ENCODE measurements around the gene CYP20A1. TPM values are rescaled to one million over a fixed set of nuclear protein-coding genes. Genes with fewer than 3 reads are reported as not detected.

Gene CYP20A1
- total and polyA plus RNA-seq, 9 of the 15 experiments (the other 6 are each of a cell fraction or from before 2014, with no cell fraction given), result 10.3 to 31.7 (median 12.4) TPM

GRCh38 chr2:203280428-203281064 is 41.7 kb downstream of the CYP20A1 start (continued):
- TF ChIP-seq REST (IDR thresholded peaks at IDR 0.05; ENCODE audit: borderline replicate concordance), result no peak
- no peak for TF ChIP-seq REST (CRISPR knock-in tag; IDR thresholded peaks at IDR 0.05; ENCODE audit: low read depth)
- no peak for TF ChIP-seq TRIM25 (IDR thresholded peaks at IDR 0.05; ENCODE audit: borderline replicate concordance)
- no peak for TF ChIP-seq BCLAF1 (IDR thresholded peaks at IDR 0.05; ENCODE audit: borderline replicate concordance in 1 of 2, control insufficient read depth in 1 of 2, low read depth in 2 of 2, low read length in 1 of 2)
- TF ChIP-seq NELFE (IDR thresholded peaks at IDR 0.05; ENCODE audit: insufficient read depth, insufficient read length), result no peak
- TF ChIP-seq FOXK1 (CRISPR knock-in tag; IDR thresholded peaks at IDR 0.05; ENCODE audit: borderline replicate concordance), result no peak
- TF ChIP-seq ZNF780A (CRISPR knock-in tag; IDR thresholded peaks at IDR 0.05), result no peak
- TF ChIP-seq KDM1A (IDR thresholded peaks at IDR 0.05), result no peak
- TF ChIP-seq, protein P1, sequence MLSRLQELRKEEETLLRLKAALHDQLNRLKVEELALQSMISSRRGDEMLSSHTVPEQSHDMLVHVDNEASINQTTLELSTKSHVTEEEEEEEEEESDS (CRISPR knock-in tag; IDR thresholded peaks at IDR 0.05), result no peak
- no peak for TF ChIP-seq U2AF2 (optimal IDR thresholded peaks at IDR 0.05; ENCODE audit: low read depth, low read length)
- no peak for TF ChIP-seq ZNF583 (CRISPR knock-in tag; IDR thresholded peaks at IDR 0.05)
- TF ChIP-seq ELF4 (CRISPR knock-in tag; IDR thresholded peaks at IDR 0.05), result no peak

Measured in K562 (cell line).